Liver (tissue), 3 donors: ENCODE results near the gene ZFAND3.

Experiments
- GABPA ChIP-seq, 2 donors: IDR thresholded peaks in 1 of 2; conservative IDR thresholded peaks in 1 of 2; 2 replicates each; pipeline ENCODE4 v1.6.1; 2016; ENCODE audit warnings: antibody characterized with exemption in 2 of 2, mild to moderate bottlenecking in 1 of 2, moderate library complexity in 1 of 2
- NR2F2 ChIP-seq: IDR thresholded peaks from 2 replicates; pipeline ENCODE4 v1.6.1; 2016; ENCODE audit warnings: antibody characterized with exemption
- TAF1 ChIP-seq: conservative IDR thresholded peaks from 2 replicates; pipeline ENCODE4 v1.6.1; 2016; ENCODE audit warnings: antibody characterized with exemption, mild to moderate bottlenecking
- TF ChIP-seq, protein P1 (sequence below): fragments of 150-350 bp; IDR thresholded peaks from 2 replicates; pipeline ENCODE4 v1.5.1; 2017; ENCODE audit warnings: improper control_type of control experiment, low read depth, low read length; ENCODE audit not compliant: missing input control
- TF ChIP-seq, protein P2 (sequence below): IDR thresholded peaks from 2 replicates; pipeline ENCODE4 v1.6.1; 2016; ENCODE audit warnings: antibody characterized with exemption
- TF ChIP-seq, protein P3 (sequence below): IDR thresholded peaks from 2 replicates; pipeline ENCODE4 v1.6.1; 2016; ENCODE audit warnings: antibody characterized with exemption, mild to moderate bottlenecking
- donor health status: healthy.
- donor health status: healthy.

DNA sequence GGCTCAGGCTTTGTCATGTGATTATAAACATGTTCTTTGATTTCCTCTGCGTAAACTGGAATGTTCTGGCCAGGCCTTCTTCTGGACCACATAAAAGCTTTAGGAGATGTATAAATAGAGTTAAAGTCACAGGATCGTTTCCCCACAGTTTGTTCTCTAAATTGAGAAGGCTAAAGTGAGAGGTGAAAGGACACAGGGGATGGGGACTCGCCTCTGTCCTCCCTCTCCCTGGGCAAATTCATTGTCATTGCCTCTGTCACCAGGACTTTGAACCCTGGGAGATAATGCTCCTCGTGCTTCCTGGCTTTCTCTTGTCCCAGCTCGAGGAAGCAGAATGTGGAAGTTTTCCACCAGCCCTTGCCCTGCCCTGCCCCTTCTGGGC lies 20.3 kb upstream of the ZFAND3 start:
- TF ChIP-seq, protein P1, sequence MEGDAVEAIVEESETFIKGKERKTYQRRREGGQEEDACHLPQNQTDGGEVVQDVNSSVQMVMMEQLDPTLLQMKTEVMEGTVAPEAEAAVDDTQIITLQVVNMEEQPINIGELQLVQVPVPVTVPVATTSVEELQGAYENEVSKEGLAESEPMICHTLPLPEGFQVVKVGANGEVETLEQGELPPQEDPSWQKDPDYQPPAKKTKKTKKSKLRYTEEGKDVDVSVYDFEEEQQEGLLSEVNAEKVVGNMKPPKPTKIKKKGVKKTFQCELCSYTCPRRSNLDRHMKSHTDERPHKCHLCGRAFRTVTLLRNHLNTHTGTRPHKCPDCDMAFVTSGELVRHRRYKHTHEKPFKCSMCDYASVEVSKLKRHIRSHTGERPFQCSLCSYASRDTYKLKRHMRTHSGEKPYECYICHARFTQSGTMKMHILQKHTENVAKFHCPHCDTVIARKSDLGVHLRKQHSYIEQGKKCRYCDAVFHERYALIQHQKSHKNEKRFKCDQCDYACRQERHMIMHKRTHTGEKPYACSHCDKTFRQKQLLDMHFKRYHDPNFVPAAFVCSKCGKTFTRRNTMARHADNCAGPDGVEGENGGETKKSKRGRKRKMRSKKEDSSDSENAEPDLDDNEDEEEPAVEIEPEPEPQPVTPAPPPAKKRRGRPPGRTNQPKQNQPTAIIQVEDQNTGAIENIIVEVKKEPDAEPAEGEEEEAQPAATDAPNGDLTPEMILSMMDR, result no peak
- TF ChIP-seq TAF1, result peak; percentile 29
- no peak for TF ChIP-seq GABPA (IDR thresholded peaks at IDR 0.05 in 1 of 2, conservative IDR thresholded peaks at IDR 0.05 in 1 of 2)
- TF ChIP-seq NR2F2, result peak; percentile 46
- TF ChIP-seq, protein P2, sequence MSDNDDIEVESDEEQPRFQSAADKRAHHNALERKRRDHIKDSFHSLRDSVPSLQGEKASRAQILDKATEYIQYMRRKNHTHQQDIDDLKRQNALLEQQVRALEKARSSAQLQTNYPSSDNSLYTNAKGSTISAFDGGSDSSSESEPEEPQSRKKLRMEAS, result peak; percentile 99
- TF ChIP-seq, protein P3, sequence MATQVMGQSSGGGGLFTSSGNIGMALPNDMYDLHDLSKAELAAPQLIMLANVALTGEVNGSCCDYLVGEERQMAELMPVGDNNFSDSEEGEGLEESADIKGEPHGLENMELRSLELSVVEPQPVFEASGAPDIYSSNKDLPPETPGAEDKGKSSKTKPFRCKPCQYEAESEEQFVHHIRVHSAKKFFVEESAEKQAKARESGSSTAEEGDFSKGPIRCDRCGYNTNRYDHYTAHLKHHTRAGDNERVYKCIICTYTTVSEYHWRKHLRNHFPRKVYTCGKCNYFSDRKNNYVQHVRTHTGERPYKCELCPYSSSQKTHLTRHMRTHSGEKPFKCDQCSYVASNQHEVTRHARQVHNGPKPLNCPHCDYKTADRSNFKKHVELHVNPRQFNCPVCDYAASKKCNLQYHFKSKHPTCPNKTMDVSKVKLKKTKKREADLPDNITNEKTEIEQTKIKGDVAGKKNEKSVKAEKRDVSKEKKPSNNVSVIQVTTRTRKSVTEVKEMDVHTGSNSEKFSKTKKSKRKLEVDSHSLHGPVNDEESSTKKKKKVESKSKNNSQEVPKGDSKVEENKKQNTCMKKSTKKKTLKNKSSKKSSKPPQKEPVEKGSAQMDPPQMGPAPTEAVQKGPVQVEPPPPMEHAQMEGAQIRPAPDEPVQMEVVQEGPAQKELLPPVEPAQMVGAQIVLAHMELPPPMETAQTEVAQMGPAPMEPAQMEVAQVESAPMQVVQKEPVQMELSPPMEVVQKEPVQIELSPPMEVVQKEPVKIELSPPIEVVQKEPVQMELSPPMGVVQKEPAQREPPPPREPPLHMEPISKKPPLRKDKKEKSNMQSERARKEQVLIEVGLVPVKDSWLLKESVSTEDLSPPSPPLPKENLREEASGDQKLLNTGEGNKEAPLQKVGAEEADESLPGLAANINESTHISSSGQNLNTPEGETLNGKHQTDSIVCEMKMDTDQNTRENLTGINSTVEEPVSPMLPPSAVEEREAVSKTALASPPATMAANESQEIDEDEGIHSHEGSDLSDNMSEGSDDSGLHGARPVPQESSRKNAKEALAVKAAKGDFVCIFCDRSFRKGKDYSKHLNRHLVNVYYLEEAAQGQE, result no peak
